ENCODE data around the gene HOGA1. TPM values are rescaled to one million over a fixed set of nuclear protein-coding genes. Genes with fewer than 3 reads are reported as not detected.

The HOGA1 gene
- total and polyA plus RNA-seq, 2 of the 13 experiments (the other 11 are each of a cell fraction or from before 2014, with no cell fraction given): 7.6 to 19.5 TPM

GRCh38 chr10:97539523-97540200, 44.5 kb upstream of the HOGA1 start:
- peaks cover 17% of the 10 kb centered on the region for H3K4me1 ChIP-seq (ENCODE audit: insufficient read depth, low read length)
- no peak overlapping the region for H3K4me2 ChIP-seq (ENCODE audit: low read depth, low read length)
- H3K4me3 ChIP-seq (replicated peaks in 1 of 3; ENCODE audit: insufficient read depth in 1 of 3, low read depth in 2 of 3, low read length in 3 of 3): no peak overlapping the region
- intact Hi-C loops (cut with micrococcal nuclease; ENCODE audit: unreplicated experiment) (no loop called here), in situ Hi-C loops (cut with HindIII; ENCODE audit: extremely low pct_ligation_motif_present, low pct_unique_long_range_greater_than_20kb) (no loop called here)
- 73% methylated on average over 5 of the region's 6 CpGs for WGBS (ENCODE audit: low lambda C conversion rate)
- H3K9me3 ChIP-seq (ENCODE audit: low read length): no peaks in the 10 kb centered on the region
- BruUV-seq (replicated peaks): no TSS peak
- no peak overlapping the region for H2AFZ ChIP-seq (ENCODE audit: low read length)
- no peak for TF ChIP-seq MXI1 (IDR thresholded peaks at IDR 0.05; ENCODE audit: borderline replicate concordance, low read depth, low read length)
- no peak for TF ChIP-seq HNRNPLL (IDR thresholded peaks at IDR 0.05; ENCODE audit: low read depth, low read length, poor library complexity, severe bottlenecking)
- TF ChIP-seq, protein P1, sequence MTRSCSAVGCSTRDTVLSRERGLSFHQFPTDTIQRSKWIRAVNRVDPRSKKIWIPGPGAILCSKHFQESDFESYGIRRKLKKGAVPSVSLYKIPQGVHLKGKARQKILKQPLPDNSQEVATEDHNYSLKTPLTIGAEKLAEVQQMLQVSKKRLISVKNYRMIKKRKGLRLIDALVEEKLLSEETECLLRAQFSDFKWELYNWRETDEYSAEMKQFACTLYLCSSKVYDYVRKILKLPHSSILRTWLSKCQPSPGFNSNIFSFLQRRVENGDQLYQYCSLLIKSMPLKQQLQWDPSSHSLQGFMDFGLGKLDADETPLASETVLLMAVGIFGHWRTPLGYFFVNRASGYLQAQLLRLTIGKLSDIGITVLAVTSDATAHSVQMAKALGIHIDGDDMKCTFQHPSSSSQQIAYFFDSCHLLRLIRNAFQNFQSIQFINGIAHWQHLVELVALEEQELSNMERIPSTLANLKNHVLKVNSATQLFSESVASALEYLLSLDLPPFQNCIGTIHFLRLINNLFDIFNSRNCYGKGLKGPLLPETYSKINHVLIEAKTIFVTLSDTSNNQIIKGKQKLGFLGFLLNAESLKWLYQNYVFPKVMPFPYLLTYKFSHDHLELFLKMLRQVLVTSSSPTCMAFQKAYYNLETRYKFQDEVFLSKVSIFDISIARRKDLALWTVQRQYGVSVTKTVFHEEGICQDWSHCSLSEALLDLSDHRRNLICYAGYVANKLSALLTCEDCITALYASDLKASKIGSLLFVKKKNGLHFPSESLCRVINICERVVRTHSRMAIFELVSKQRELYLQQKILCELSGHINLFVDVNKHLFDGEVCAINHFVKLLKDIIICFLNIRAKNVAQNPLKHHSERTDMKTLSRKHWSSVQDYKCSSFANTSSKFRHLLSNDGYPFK (CRISPR knock-in tag; IDR thresholded peaks at IDR 0.05; ENCODE audit: borderline replicate concordance): no peak
- no peak for TF ChIP-seq E2F2 (CRISPR knock-in tag; IDR thresholded peaks at IDR 0.05; ENCODE audit: borderline replicate concordance)
- TF ChIP-seq ZNF446 (CRISPR knock-in tag; IDR thresholded peaks at IDR 0.05): no peak
- no peak for TF ChIP-seq ETV5 (CRISPR knock-in tag; IDR thresholded peaks at IDR 0.05; ENCODE audit: borderline replicate concordance)
- TF ChIP-seq HNRNPL (IDR thresholded peaks at IDR 0.05; ENCODE audit: low read depth, low read length): no peak
- no peak for TF ChIP-seq ARID2 (CRISPR knock-in tag; IDR thresholded peaks at IDR 0.05; ENCODE audit: borderline replicate concordance)
- TF ChIP-seq IRF1 (CRISPR knock-in tag; IDR thresholded peaks at IDR 0.05; ENCODE audit: low read depth): no peak
- no peak for TF ChIP-seq CBX1 (IDR thresholded peaks at IDR 0.05; ENCODE audit: low read depth)
- TF ChIP-seq MAX (IDR thresholded peaks at IDR 0.05): no peak
- TF ChIP-seq GATAD1 (CRISPR knock-in tag; IDR thresholded peaks at IDR 0.05): no peak
- no peak for TF ChIP-seq ZNF253 (CRISPR knock-in tag; IDR thresholded peaks at IDR 0.05; ENCODE audit: borderline replicate concordance)
- TF ChIP-seq ZNF564 (CRISPR knock-in tag; IDR thresholded peaks at IDR 0.05): no peak
- no peak overlapping the region for H3K27ac ChIP-seq (ENCODE audit: extremely low read length, insufficient read depth, low read length)
- ChIA-PET POLR2A (no interaction called here), CTCF (ENCODE audit: low intra/inter-chr PET ratio, low total read pairs) (no interaction called here)
- no peaks in the 10 kb centered on the region for H3K36me3 ChIP-seq (replicated peaks in 1 of 2; ENCODE audit: control insufficient read depth in 1 of 2, insufficient read depth in 2 of 2, low read length in 2 of 2)
- no peaks in the 10 kb centered on the region for H3K79me2 ChIP-seq (ENCODE audit: insufficient read depth, low read length)
- H3K9ac ChIP-seq (ENCODE audit: insufficient read depth, low read depth, low read length): no peak overlapping the region
- DNase-seq (ENCODE audit: low spot score) (no peak), FAIRE-seq (no peak), ATAC-seq (no peak)
- no peaks in the 10 kb centered on the region for H3K27me3 ChIP-seq (ENCODE audit: control insufficient read depth in 1 of 2, insufficient read depth in 2 of 2, low read length in 2 of 2)
- H4K20me1 ChIP-seq (ENCODE audit: insufficient read depth, low read length): no peaks in the 10 kb centered on the region

All from HepG2 (cell line).